Measurements from ENCODE around the gene OR9Q1.

DNA sequence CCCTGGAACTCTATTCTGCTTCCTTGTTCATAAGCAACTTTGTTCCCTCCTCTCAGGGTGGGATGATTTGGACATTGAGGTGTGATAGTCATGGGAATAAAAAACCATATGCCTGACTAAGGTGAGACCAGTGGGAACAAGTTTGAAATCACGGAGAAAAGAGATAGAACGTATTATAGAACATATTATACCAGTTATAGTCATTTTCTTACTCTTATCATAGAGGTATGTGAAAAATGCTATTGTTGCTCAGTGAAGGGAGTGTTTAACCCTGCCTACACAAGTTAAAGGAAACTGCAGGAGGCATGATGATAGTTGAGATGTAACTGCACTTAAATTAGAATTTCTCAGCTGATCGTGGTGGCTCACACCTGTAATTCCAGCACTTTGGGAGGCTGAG, 22.6 kb downstream of the OR9Q1 start:
- TF ChIP-seq CTCF (IDR thresholded peaks at IDR 0.05) (no peak), POLR2A (IDR thresholded peaks at IDR 0.05) (no peak), EP300 (IDR thresholded peaks at IDR 0.05; ENCODE audit: low read depth) (no peak)

Data from transverse colon (tissue), 3 donors.